D341Med (cell line): ENCODE results near the gene GAMT.

ENCODE experiments used
- DNase-seq: peaks from one replicate; pipeline ENCODE4 v3.0.0; 2012; ENCODE audit warnings: low spot score

The GAMT gene

GRCh38 chr19:1400281-1401137 is 833 bp downstream of the GAMT start:
- DNase-seq, result peak; percentile 78

- no peak for DNase-seq
Measured at GRCh38 chr19:1399745-1400144, 1.6 kb downstream of the GAMT start.

- DNase-seq, result no peak
Measured at GRCh38 chr19:1399079-1399478, 2.3 kb downstream of the GAMT start.

GRCh38 chr19:1397838-1398237 is 3.5 kb downstream of the GAMT start:
- DNase-seq, result no peak

GRCh38 chr19:1396768-1397679 is 4.3 kb downstream of the GAMT start:
- no peak for DNase-seq

- no peak for DNase-seq
Measured at GRCh38 chr19:1396019-1396767, 5.1 kb downstream of the GAMT start.

GRCh38 chr19:1395194-1396018 is 5.9 kb downstream of the GAMT start:
- peak; percentile 53 for DNase-seq

GRCh38 chr19:1394252-1395193 is 6.8 kb downstream of the GAMT start:
- DNase-seq, result peak; percentile 55

GRCh38 chr19:1393841-1394240 is 7.5 kb downstream of the GAMT start:
- DNase-seq, result no peak

GRCh38 chr19:1392939-1393530 is 8.3 kb downstream of the GAMT start:
- no peak for DNase-seq

GRCh38 chr19:1392407-1392806 is 8.9 kb downstream of the GAMT start:
- DNase-seq, result no peak

GRCh38 chr19:1390890-1391423 is 10.4 kb downstream of the GAMT start:
- DNase-seq, result no peak

GRCh38 chr19:1389033-1389940 is 12.1 kb downstream of the GAMT start:
- DNase-seq, result no peak

- no peak for DNase-seq
Measured at GRCh38 chr19:1388637-1389026, 12.7 kb downstream of the GAMT start.

- no peak for DNase-seq
Measured at GRCh38 chr19:1387684-1388636, 13.4 kb downstream of the GAMT start.

GRCh38 chr19:1386945-1387683 is 14.2 kb downstream of the GAMT start:
- no peak for DNase-seq

- DNase-seq, result no peak
Measured at GRCh38 chr19:1385816-1386215, 15.5 kb downstream of the GAMT start.
